LHCN-M2 (cell line): Measurements from ENCODE around the gene DDX56. TPM values are rescaled to one million over a fixed set of nuclear protein-coding genes. Genes with fewer than 3 reads are reported as not detected.
"Not testable (repeated sequence)": the region's sequence is repeated elsewhere in the genome, so short reads cannot be mapped to it uniquely, and the experiment has no call there.

Source experiments
- DNase-seq: peaks from one replicate; pipeline ENCODE4 v3.0.0-alpha.2; 2012; ENCODE audit warnings: low read depth
- total RNA-seq: library from RNA; depleted of rRNA; stranded (reverse); fragments of >200 nt; gene quantifications from 2 replicates; pipeline ENCODE4 v1.2.3, GENCODE V29; 2014

Gene DDX56
- total RNA-seq, 1 experiment from 2014 or later: 122 TPM

DNA sequence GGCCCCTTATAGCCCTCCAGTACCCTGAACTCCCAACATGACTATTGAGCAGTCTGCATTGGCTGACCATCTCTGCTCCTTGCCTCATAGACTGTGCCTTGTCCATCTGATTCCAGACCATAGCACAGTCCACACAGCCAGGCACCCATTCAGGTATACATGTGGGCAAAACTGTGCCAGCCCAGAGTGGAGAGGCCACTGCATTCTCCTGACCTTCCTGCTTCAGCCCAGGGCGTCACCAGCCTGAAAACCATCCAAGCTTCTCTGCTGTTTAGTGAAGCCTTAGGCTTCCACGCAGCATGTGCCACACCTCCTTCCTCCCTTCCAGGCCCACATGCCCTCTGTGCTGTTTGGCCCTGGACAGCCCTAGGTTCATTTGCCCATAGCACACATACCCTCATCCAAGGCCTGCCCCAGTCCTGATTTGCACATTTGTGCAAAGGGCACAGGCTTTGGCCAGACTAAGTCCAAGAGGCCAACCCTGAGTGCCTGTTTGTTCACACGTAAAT is 10.5 kb downstream of the DDX56 start:
- no peak for DNase-seq

DNA sequence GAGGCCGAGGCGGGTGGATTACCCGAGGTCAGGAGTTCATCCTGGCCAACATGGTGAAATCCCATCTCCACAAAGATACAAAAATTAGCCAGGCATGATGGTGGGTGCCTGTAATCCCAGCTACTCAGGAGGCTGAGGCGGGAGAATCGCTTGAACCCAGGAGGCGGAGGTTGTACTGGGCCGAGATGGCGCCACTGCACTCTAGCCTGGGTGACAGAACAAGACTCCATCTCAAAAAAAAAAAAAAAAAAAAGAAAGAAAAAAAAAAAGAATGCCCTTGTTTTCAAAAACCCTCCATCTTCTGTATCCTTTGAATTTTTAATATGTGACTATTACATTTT is 11.1 kb downstream of the DDX56 start:
- DNase-seq: not testable (repeated sequence)

DNA sequence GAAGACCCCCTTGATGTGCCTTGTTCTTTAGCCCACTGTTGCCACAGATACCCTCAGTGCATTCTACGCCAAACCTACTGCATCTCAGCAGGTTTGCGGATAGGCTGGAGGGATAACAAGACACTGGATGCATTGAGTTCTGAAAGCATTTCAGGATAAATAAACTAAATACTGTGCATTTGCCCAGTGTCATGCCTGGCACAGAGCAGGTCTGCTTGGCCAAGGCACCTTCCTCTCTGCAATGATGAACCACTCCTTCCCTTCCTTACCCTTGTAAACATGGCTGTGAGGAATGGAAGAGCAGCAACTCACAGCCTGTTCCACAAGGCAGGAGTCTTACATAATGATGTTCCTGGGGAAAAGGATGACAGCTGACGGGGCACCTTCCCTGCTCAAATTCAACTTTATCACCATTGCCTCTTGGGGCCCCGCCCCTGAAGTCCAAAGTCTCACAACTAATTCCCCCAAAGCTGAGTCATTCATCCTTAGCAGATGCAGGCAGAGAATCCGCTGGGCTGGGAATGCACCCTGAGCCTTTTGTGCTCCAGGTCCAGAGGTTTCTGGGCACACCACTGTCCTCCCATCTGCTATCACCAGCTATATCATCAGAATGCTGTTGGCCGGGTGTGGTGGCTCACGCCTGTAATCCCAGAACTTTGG is 11.6 kb downstream of the DDX56 start:
- DNase-seq: peak; percentile 94

DNA sequence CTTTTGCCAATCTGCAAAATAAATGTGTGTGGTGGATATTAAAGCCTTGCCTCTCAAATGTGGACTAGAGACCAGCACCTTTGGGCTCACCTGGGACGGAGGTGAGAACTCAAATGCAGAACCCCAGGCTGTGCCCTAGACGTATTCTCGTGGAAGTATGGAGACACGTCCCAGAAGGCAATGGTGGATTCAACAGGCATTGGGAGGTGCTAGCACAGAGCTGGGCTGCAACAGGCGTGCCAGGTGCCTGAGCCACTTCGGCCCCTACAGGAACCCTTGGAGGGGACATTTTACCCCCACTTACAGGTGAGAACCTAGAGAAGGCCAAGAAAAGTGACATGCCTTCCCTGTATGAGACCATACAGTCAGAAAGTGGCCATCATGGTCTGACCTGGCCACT is 12.2 kb downstream of the DDX56 start:
- DNase-seq: no peak

DNA sequence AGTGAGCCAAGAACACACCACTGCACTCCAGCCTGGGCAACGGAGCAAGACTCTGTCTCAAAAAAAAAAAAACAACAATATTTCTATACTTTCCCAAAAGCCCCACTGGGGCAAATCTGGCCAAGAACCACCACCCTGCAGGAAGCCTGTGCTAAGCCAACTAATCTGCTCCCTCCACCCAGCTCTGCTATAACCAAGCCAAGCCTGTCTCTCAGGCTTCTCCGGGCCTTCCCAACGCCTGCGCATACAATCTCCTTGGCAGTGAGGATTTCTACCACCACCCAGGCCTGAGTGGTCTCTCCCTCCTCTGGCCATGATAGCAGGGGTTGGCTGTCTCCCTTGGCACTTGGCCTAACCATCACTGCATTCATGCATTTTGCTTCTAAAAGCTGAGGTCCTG is 14.2 kb downstream of the DDX56 start:
- no peak for DNase-seq

DNA sequence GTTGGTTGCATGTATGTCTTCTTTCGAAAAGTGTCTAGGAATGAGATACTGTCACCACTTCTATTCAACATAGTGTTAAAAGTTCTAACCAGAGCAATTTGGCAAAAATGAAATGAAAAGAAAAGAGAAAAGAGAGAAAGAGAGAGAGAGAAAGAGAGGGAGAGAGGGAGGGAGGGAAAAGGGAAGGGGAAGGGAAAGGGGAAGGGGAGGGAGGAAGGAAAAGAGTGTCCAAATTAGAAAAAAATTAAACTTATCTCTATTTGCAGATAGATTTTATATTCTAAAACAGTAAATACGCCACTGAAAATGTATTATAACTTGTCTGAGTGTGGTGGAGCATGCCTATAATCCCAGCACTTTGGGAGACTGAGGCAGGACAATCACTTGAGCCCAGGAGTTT is 16.2 kb downstream of the DDX56 start:
- DNase-seq: no peak

DNA sequence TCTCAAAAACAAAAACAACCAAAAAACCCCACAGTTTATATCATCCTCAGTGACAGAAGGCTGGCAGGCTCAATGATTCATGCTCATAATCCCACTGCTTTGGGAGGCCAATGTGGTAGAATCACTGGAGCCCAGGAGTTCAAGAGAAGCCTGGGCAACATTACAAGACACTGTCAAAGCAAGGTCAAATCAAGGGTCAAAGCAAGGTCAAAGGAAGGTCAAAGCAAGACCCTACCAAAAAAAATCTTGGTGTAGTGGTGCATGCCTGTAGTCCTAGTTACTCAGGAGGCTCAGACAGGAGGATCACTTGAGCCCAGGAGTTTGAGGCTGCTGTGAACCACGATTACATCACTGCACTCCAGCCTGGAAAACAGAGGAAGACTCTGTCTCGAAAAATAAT is 18.4 kb downstream of the DDX56 start:
- DNase-seq: no peak

DNA sequence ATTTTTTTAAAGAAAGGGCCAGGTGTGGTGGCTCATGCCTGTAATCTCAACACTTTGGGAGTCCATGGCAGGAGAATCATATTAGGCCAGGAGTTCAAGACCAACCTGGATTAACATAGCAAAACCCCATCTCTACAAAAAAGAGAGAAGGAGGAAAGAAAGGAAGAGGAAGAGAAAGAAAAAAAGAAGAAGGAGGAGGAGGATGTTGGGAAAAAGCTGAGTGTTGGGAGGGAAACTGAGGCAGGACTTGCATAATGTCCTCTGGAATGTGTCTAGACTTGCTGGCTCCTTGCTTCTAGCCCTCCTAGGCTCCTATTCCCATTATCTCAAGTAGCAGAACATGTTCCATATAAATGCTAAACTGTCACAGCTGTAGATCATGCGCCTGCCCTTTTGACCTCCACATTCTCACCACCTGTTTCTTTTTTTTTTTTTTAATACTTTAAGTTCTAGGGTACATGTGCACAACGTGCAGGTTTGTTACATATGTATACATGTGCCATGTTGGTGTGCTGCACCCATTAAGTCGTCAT is 21.2 kb downstream of the DDX56 start:
- DNase-seq: not testable (repeated sequence)

DNA sequence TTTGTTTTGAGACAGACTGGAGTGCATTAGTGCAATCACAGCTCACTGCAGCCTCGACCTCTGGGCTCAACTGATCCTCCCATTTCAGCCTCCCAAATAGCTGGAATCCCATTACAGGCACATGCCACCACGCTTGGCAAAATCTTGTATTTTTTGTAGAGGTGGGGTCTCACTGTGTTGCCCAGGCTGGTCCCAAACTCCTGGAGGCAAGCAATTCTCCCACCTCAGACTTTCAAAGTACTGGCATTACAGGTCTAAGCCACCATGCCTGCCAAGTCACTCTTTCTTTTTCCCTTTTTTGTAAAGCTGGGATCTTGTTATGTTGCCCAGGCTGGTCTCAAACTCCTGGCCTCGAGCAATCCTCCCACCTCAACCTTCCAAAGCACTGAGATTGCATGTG is 24.3 kb downstream of the DDX56 start:
- DNase-seq: no peak

DNA sequence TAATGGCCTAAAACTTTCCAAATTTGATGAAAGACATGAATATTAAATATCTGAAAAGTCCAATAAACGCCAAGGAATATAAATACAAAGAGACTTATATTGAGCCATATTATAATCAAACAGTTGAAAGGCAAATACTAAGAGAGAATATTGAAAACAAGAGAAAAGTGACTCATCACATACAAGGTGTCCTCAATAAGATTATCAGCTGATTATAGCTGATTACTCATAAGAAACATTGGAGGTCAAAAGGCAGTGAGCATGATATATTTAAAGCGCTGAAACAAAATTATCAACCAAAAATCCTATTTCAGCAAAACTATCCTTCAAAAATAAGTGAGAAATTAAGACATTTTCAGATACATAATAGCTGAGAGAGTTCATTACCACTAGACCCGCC is 24.8 kb downstream of the DDX56 start:
- DNase-seq: no peak

DNA sequence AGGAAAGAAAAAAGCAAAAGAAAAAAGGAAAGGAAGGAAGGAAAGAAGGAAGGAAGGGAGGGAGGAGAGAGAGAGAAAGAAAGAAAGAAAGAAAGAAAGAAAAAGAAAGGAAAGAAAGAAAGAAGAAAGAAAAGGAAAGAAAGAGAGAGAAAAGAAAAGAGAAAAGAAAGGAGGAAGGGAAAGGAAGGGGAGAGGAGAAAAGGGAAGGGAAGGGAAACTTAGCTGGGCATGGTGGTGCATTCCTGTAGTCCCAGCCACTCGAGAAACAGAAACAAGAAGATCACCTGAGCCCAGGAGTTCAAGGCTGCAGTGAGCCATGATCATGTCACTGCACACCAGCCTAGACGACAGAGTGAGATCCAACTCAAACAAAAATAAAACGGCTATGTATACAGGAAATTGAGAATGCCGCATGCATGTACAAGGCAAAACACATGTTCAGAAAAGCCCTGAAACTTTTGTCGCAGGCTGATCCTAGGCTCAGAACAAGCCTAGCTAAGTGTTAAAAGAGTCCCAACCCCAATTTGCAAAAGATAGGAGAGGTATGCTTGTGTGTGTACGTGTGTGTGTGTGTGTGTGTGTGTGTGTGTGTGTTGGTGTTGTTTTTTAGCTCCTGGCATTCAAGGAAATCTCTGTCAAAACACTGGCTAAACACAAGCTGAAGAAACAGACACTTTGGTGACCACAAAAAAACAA is 26.0 kb downstream of the DDX56 start:
- peak; percentile 67 for DNase-seq

DNA sequence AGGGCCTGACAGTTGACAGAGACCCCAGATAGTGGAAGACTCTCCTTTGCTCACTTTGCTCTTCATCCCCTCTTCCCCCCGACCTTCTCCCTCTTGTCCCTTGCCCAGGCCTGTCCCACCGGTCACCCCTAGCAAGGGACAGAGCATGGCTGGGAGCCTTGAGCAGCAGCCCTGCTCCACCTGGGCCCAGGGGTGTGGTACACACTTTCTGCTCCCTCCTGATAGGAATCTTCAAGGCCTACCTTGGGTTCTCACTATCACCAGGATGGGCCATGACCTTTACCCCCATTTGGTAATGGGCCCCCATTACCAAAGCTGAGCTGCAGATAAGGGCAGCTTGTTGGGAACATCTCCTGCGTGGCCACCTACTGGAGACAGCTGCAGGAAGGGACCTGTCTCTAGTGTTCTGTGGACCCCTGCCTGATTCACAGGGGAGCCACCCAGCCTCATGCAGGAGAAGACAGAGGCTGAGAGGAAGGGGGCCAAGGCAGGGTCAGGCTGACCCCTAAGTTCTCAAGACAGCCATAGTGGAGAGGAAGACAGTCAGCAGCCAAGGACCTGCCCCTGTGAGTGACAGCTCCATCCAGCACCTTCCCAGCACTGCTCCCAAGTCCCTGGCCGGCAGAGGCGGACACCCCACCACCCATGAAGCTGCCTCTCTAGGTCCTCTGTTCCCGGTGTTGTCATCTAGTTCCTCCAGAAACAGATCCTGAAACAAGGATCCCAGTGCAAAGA is 31.7 kb downstream of the DDX56 start:
- DNase-seq: no peak

DNA sequence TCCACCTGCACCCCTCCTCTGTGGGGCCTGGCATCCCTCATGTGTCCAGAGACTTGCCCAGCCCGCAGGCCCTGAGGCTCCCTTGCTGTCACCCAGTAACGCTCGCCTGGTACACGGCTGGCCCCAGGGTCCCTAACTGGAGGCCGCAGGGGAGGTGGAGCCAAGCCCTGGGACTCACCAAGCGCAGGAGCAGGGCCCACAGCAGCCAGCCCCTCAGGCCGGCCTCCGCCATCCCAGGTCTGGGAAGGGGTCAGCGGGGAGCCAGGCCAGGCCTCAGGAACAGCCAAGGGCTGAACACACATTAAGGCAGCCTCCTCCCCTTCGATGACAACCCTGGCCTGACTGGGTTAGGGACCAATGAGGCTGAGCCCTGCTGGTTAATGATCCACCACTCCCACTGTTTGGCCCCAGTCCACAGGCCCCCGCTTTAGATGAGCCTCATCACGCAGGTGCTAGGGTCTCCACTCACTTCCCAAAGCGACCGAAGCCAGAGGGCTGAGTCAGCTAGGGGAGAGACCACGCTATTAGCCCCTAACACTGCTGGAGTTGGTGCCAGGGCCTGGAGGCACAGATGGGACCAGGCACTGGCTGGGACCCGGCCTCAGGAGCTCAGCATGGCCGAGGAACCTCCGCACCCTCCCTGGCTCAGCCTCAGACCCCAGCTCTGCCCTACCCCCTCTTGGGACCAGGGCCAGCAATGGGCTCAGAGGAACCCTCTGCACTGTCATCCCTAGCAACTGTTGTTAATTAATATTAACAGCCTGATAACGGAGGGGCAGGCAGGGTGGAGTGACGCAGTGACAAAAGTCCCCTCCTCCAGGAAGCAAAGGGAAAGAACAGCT is 32.5 kb downstream of the DDX56 start, which contains the start of gene NPC1L1:
TSS of gene NPC1L1 (minus strand) at position 303 of the 842 bp plus-strand sequence. CDS start at position 232, 71 bp downstream.
- no peak for DNase-seq

DNA sequence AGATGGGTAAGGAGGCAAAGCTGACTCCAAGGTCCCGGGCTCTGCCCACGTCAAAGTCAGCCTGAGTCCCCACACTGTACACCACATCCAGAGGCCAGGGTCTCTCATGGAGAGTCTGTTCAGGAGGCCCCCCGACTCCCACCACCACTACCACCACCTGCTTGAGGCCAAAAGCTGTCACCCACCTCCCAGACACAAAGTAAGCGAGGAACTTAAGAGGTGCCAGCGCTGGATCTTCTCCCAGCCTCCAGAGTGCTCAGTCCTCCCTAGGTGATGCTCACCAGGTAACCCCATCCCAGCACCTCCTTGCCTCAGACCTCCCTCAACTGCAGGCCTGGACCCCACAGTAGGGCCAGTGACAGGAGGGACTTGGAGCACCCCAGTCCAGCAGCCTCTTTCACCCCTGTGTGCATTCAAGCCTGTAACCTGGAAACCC is 33.1 kb downstream of the DDX56 start:
- no peak for DNase-seq

DNA sequence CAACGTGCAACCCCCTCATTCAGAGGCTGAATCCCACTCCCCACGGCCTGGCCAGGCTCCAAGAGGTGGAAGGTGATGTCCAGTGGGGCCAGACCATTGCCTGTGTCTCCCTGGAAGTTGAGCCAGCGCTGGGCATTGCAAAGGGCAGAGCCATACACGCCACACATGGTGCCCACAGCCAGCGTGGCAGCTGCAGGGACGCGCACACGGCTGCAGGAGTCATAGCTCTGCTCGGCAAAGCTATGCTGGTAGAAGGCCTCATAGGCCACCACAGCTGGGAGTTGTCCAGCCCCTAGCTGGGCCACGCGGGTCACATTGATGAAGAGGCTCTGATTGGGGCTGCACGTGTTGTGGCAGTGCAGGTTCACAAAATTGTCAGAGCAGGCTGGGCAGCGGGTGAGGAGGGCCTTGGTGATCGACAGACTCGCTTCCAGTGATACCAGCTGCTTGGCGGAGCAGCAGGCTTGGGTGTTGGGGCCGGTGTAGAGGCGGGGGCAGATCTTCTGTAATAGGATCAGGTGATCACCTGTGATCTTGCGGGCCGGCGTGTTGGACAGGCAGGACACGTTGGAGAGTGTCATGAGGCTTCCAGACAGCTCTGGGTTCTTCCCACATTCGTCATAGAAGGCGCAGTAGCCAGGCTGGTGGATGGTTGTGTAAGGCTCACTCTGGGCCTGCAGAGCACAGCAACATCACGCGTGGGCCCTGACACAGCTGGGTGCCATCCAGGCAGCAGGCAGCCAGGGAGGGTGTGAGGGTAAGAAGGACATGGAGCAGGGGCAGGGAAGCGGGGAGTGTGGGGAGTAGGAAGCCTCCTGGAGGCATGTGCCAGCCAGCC is 33.8 kb downstream of the DDX56 start:
- DNase-seq: no peak

DNA sequence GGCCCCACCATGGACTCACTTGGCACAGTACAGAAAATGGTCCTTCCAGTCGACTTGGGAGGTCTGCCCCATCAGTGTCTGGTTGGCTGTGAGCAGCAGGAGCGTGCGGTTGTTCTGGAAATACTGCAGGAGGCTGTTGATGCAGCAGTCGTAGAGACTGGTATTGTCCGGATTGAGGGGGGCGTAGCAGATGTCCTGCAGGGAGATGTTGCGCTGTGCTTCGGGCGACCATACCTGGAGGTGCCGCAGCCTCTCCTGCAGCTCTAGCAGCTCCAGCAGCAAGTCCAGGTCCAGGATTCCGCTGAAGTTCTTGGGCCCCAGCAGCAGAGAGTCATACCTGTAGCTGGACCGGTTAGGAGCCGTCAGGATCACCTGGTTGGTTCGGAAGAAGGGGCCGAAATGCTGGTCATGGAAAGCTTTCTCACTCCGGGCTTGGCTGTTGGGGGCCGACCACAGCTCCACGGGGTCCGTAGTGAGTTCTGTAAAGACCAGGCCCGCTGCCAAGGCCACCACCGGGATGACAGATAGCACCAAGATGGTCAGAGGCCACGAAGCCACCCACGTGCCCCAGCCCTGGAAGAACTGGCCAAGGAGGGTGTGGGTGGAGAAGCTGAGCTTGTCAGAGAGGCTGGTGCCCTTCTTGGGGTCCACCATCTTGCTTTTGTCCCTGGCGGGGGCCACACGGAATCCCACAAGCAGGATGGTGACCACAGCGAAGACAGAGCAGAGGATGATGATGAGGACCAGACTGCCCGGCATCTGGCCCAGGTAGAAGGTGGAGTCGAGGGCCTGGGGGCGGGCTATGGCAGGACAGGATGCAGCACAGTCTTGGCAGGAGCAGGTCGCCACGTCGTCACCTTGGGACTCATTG is 34.7 kb downstream of the DDX56 start:
- no peak for DNase-seq

DNA sequence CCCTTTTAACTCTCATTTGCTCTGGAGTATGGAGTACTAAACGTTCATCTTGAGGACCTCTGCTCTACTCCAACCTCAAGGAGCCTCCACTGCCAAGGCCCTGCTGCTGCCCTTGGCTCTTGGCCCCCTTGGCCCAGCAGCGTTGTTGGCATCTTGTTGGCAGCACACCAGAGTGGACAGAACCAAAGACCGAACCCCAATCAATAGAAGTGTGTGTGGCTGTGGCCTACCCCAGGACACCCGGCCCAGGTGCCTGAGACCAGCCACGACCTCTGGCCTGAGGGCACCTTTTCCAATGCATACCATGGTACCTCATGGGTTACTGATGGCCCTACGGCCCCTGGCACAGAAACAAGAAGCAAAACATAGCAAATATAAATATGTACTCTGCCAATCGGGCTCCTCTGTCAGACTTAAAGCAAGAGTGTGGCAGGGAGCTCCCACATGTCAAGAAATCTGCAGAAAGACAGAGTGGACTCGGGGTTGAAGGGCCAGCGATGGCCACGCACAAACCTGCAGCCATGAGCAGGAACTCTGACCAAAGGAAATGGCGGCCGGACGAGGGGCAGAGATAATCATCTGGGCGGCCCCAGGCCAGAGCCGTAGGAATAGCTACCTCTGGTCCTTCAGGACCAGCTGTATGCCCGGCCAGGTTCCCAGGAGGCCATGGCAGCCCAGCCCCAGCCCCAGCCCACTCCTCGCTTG is 35.5 kb downstream of the DDX56 start:
- DNase-seq: no peak

DNA sequence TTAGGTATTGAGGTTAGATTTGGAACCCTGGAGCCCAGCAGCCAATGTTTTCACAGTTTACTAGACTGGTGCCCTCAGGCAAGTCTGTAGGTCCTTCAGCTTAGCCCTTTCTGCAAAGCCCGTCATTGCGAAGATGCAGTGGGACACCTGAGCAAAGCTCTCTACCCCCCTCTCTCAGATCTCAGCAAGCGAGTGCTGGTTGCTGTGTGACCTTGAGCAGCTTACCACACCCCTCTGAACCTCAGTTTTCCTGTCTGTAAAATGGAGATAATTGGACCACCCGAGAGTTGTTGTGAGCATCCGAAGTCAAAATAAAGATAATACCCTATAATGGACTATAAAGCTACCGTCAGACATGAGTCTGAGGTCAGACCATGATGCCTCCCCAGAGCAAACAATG is 36.3 kb downstream of the DDX56 start:
- no peak for DNase-seq

DNA sequence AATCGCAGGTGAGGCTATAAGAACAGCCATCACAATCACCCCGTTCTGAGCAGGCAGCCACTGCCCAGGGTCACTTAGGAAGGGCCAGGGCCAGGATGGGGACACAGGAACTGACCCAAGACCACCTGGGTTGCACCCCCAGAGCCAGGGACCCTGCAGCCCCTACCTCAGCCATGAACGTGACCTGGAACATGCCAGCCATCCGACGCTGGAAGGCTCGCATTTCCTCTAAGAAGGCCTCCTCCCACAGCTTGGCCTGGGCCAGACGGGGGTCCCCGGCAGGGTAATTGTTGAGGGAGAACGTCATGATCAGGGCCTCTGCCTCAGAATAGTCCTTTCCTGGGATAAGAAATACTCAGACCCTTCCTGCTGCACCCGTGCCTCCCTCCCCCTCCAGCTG is 37.6 kb downstream of the DDX56 start:
- no peak for DNase-seq
